ENCODE measurements around the gene GSTM5.
"Not testable (repeated sequence)": the region's sequence is repeated elsewhere in the genome, so short reads cannot be mapped to it uniquely, and the experiment has no call there.

GSTM5 gene

DNA sequence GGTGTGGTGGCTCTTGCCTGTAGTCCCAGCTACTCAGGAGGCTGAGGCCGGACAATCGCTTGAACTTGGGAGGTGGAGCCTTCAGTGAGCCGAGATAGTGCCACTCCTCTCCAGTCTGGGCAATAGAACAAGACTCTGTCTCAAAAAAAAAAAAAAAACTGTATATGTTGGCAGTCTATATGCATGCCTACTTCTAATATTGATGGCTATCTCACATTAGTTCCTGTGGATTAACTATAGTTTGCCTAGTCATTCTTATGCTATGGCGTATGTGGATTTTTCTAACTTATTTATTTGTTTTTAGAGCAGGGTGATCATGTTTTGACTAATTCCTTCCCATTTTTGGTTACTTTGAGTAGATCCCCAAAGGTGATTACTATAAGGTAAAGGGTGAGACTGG lies 15.0 kb upstream of the GSTM5 start:
- DNase-seq (ENCODE audit: low read depth in 2 of 2), result no peak

DNA sequence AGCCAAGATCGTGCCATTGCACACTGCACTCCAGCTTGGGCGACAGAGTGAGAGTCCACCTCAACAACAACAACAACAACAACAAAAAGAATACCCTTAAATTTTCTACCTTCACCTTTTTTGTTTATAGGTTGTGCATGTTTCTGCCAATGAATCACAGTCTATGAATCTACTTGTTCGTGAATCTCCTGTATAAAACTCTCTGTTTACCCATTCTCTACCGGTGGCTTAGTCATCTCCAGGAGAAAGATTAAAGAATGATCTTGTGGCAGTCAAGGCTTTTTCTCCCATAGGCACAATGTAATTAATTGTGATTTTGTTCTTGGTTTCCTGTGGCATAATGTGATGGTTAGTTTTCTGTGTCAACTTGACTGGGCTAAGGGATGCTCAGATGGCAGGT lies 14.2 kb upstream of the GSTM5 start:
- DNase-seq (ENCODE audit: low read depth in 2 of 2), result not testable (repeated sequence)

DNA sequence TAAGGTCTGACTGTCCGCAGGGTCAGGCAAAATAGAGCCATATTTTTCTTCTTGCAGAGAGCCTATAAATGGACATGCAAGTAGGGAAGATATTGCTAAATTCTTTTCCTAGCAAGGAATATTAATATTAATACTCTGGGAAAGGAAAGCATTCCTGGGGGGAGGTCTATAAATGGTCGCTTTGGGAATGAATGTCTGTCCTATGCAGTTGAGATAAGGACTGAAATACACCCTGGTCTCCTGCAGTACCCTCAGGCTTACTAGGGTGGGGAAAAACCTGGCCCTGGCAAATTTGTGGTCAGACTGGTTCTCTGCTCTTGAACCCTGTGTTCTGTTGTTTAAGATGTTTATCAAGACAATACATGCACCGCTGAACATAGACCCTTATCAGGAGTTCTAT lies 9.1 kb upstream of the GSTM5 start:
- DNase-seq (ENCODE audit: low read depth in 2 of 2), result not testable (repeated sequence)

DNA sequence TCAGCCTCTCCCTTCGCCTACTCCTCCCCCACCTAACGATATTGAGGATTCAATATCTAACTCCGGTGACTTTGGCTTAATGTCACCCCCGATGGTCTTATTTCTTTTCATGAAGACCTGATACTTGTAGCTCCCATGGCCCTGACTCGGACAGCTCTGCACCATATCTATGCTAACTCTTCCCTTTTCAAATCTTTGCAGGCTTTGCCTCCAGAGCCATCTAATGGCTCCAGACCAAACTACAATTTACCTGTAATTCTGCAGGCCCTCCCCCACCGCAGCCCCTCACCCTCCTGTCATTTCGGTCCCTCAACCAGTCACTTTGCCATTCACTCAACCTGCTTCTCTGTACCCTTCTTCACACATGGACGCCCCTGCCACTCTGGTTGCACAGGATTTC lies 7.9 kb upstream of the GSTM5 start:
- no peak for DNase-seq (ENCODE audit: low read depth in 2 of 2)

DNA sequence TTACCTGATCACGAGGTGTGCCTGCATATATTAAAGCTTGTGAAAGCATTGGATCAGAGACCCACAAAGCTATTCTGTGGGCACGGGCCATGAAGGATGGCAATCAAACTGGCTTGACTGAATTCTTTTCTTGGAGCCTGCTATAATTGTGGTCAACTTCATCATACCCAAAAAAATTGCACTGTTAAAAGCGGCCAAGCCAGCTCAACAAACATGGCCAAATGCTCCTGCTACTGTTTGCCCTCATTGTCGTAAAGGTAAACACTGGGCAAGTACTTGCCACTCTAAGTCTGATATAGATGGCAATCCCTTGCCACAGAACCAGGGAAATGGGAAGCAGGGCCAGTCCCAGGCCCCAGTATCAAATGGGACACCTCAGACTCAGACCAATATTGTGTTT lies 6.6 kb upstream of the GSTM5 start:
- DNase-seq (ENCODE audit: low read depth in 2 of 2), result no peak

DNA sequence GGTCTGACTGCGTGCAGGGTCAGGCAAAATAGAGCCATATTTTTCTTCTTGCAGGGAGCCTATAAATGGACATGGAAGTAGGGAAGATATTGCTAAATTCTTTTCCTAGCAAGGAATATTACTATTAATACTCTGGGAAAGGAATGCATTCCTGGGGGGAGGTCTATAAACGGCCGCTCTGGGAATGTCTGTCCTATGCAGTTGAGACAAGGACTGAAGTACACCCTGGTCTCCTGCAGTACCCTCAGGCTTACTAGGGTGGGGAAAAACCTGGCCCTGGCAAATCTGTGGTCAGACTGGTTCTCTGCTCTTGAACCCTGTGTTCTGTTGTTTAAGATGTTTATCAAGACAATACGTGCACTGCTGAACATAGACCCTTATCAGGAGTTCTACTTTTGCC lies 3.1 kb upstream of the GSTM5 start:
- DNase-seq (ENCODE audit: low read depth in 2 of 2), result not testable (repeated sequence)

DNA sequence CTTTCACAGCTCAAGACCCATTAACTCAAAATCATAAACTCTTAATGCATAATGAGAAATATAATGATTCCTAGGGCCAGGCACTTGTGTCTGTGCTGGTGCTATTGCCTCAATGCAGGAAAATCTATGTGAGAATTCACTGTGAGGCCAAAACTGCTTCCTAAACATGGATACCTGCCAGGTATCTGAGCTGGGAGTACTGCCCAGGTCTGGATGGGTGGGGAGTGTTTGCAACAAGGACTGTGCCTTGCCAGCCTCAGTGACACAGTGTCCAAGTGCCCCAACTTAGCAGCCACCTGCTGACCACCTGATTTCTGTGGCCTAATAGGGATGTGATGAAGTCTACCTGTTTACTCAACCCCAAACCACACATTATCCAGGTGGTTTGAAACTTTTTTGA lies 2.2 kb upstream of the GSTM5 start:
- DNase-seq (ENCODE audit: low read depth in 2 of 2), result not testable (repeated sequence)

DNA sequence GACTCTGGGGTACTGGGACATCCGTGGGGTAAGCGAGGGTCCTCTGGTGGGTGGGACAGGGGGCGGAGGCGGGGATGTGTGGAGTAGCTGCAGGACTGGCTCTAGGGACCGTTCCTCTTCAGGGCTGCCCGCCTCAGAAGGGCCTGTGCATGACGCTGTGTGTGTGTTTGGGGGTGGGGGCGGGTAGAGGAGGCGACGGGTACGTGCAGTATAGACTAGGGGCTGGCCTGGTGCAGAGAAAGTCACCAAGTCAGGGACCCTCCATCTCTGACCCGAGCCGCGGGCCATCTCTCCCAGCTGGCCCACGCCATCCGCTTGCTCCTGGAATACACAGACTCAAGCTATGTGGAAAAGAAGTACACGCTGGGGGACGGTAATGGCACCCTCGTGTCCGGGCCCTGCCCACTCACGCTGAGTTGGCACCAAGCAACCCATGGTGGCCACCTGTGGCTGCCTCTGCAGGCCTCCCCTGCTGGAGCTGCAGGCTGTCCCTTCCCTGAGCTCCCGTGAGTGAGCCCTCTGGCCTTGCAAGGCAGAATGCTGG lies 342 bp downstream of the GSTM5 start:
- DNase-seq (ENCODE audit: low read depth in 2 of 2), result no peak

DNA sequence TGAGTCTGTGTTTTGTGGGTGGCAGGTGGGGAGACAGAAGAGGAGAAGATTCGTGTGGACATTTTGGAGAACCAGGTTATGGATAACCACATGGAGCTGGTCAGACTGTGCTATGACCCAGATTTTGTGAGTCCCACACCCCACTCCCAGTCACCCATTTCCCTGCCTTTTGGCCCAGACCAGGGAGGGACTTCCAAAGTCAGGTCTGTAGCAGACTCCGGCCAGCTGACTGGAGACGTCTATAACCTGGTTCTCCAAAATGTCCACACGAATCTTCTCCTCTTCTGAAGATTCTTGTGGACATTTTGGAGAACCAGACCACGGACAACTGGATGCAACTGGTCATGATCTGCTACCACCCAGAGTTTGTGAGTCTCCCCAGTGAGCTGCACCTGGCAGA lies 1.6 kb downstream of the GSTM5 start:
- DNase-seq (ENCODE audit: low read depth in 2 of 2), result no peak

DNA sequence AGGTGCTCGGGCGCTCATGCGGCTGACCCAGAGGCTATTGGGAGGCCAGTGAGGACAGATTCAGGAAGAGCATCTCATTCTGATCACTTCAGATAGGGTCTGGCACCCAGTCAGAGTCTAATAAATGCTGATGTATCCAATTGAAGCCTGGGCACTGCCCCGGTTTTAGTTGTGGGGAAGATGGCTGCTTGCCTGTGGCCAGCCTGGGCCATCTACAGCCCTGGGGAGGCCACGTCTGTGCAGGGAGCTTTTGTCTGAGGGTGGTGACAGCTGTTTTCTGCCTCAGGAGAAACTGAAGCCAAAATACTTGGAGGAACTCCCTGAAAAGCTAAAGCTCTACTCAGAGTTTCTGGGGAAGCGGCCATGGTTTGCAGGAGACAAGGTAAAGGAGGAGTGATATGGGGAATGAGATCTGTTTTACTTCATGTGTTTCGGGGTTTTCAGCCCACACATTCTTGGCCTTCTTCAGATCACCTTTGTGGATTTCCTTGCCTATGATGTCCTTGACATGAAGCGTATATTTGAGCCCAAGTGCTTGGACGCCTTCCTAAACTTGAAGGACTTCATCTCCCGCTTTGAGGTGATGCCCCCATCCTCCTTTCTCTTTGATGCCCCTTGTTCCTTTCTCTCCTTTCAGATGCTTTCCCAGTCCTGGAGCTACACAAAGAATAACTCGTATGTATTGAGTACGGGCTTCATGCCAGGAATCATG lies 2.8 kb downstream of the GSTM5 start:
- DNase-seq (ENCODE audit: low read depth in 2 of 2), result no peak

DNA sequence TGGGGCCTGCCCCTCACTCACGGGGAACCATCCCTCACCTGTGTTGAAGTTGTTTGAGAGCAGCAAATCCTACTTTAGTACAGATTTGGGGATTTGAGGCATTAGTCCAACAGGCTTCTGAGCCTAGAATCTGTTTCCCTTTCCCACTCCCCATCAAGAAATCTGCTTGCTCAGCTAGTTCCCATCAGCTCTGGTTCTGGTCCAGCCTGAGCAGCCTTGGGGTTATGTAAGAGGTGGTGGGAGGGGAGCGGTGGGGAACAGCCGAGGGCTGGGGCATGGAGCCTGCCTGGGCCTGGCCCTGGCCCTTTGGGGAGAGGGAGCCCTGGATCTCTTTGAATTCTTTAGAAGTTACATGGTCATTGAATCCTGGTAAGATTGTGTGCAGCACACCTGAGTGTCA lies 4.1 kb downstream of the GSTM5 start:
- no peak for DNase-seq (ENCODE audit: low read depth in 2 of 2)

DNA sequence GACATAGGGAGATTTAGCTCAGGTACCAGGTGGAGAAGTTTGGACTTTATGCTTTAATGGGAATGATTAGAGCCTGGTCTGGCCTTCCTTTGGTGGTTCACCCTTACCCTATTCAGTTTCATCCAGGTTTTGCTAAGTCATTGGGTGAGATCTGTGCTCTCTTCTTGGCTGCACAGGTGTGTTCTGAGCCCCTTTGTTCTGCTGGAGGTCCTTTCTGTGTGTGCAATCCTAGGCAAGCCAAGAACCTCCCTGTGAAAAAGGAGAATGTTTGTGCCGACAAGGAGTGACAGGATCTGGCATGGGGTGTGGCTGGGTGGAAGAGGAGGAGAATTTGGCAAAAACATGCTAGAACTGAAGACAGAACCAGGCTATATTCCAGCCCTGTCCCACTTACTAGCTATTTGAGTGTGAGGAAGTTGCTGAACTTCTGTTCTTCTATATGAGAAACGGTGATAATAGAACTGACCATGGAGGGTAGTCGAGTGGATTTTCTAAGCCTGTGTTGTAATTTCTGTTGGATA lies 4.6 kb downstream of the GSTM5 start:
- no peak for DNase-seq (ENCODE audit: low read depth in 2 of 2)

DNA sequence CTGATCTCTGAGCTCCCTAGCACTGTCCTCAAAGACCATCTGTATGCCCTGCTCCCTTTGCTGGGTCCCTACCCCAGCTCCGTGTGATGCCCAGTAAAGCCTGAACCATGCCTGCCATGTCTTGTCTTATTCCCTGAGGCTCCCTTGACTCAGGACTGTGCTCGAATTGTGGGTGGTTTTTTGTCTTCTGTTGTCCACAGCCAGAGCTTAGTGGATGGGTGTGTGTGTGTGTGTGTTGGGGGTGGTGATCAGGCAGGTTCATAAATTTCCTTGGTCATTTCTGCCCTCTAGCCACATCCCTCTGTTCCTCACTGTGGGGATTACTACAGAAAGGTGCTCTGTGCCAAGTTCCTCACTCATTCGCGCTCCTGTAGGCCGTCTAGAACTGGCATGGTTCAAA lies 5.7 kb downstream of the GSTM5 start:
- DNase-seq (ENCODE audit: low read depth in 2 of 2), result no peak

DNA sequence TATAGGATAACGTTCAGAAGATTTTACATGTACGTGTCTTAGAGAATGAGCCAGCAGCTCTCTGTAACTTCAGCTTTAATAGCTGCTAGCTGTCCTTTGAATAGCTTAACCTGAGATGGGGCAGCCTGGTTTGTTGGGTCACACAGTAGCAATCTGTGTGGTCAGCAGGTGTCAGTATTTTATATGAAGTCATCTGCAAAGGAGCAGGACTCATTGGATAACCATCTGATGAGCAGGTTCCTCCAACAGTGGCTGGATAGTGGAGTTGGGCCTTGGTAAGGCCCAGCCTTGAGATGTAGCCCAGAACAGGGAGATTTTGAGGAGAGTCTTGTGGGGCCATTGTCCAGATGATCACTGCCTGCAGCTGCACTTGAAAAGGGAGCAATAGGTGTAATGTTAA lies 6.4 kb downstream of the GSTM5 start:
- no peak for DNase-seq (ENCODE audit: low read depth in 2 of 2)

DNA sequence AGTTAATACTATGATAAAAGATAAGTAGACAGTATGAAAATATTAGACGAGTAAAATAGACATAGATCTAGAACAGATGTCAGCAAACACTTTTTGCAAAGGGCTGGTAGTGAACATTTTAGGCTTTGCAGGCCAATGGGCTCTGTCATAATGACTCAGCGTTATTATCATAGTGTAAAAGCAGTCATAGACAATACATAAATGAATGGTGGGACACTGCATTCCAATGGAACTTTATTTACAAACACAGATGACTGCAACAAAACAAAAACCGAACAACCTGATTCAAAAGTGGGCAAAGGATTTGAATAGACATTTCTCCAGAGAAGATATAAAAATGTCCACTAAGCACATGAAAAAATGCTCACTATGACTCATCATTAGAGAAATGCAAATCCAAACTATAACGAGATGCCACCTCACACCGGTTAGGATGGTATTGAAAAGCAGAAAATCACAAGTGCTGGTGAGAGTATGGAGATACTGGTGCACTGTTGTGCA lies 7.3 kb downstream of the GSTM5 start:
- DNase-seq (ENCODE audit: low read depth in 2 of 2), result no peak

DNA sequence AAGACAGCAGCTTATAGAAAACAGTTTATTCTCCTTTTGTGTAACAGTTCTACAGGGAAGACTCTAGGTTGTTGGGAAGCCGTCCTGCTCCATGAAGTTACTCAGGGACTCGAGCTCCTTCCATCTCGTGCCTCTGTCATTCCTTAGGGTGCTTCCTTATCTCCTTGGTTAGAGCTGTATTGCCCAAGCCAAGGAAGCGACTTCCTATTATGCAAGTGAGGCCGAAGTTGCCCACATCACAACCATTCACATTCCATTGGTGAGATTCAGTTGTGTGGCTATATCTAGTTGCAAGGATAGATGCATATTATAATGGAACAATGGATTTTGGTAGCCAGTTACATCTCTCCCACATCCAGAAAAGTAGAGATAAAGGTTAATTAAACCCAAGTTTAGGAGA lies 9.0 kb downstream of the GSTM5 start:
- DNase-seq (ENCODE audit: low read depth in 2 of 2), result no peak

DNA sequence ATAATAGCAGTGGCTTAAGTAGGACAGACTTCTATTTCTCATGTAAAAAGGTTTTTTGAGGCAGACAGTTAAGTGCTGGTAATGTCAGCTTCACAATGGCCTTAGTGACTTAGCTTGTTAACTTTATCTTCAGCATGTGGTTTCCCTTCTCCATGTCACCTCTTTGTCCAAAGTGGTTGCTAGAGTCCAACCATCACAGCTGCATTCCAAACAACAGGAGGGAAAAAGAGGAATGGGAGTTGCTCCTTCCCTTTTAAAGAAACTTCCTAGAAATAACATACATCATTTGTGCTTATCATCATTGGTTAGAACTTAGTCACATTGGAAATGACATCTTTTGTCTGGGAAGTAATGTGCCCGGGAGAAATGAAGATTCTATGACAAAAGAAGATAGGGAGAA lies 9.9 kb downstream of the GSTM5 start:
- no peak for DNase-seq (ENCODE audit: low read depth in 2 of 2)

DNA sequence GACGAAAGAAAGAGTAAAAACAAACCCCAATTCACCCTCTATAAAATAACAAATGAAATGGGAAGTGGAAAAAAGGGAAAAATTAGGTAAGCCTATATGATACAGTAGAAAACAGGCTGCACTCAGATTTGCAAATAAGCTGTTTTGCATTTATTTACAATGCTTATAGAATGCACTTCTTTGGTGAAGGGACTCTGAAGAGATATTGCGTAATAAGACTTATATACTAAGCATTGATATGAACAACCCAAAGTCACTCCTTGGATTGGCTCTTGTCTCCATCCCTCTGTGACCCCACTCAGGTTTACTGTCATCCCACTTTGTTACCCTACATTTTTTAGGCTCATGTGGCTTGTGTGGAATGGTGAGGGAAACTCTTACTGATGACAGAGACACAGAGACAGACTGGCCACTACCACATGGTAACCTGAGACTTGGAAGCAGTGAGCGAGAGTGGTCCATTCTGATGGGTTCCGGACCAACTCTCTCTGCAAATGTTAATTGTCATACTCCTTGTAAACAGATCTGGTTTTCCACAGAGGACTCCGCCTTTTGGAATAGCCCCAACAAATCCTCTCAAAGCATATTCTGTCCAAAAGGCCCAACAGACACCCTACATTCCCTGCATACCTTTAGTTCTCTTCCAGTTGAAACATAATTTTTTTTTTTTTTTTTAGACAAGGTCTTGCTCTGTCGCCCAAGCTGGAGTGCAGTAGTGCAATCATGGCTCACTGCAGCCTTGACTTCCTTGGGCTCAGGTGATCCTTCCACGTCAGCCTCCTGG lies 11.0 kb downstream of the GSTM5 start:
- no peak for DNase-seq (ENCODE audit: low read depth in 2 of 2)

DNA sequence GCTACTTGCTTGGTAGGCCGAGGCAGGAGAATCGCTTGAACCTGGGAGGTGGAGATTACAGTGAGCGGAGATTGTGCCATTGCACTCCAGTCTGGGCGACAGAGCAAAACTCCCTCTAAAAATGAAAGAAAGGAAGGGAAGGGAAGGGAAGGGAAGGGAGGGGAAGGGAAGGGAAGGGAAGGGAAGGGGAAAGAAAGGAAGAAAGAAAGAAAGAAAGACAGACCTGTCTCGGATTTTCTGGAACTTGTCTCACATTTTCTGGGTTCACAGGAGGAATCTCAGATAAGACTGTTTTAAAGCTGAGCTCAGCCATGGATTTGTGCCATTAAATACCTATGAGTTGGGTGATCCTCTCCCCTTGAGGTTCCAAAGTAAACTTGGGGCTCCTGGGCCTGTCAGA lies 12.9 kb downstream of the GSTM5 start:
- DNase-seq (ENCODE audit: low read depth in 2 of 2), result no peak

DNA sequence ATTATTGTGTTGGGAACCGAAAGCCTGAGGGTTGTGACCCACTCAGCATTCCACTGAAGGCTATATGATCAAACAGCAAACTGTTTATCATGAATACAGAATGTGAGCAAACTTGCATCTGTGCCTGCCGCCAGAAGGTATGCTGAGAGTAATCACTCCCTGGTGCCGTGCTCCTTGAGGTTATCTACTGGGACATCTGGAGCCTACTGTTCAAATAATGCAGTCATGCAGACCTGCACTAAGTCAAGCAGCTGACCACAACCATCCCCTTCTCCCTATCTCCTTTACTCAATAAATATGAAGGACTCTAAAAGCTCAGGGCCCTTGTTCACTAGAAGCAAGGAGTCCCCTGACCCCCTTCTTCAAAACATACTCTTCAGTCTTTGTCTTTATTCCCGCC lies 13.5 kb downstream of the GSTM5 start:
- no peak for DNase-seq (ENCODE audit: low read depth in 2 of 2)

DNA sequence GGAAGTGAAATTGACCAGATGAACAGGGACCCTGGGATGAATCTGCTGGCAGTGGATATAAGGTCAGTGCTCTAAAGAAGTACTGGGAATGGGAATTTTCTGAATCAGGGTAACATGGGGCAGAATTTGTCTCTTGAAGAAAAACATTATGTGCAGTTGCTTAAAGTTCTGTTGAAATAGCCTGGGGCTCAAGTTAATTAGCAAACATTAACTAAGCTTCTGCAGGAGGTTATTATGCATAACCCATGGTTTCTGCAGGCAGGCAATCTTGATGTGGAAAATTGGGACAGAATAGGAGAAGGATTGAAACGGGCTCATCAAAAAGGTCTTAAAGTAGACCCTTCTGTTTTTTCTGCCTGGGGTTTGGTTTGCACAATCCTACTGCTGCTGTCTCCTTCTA lies 14.0 kb downstream of the GSTM5 start:
- no peak for DNase-seq (ENCODE audit: low read depth in 2 of 2)

DNA sequence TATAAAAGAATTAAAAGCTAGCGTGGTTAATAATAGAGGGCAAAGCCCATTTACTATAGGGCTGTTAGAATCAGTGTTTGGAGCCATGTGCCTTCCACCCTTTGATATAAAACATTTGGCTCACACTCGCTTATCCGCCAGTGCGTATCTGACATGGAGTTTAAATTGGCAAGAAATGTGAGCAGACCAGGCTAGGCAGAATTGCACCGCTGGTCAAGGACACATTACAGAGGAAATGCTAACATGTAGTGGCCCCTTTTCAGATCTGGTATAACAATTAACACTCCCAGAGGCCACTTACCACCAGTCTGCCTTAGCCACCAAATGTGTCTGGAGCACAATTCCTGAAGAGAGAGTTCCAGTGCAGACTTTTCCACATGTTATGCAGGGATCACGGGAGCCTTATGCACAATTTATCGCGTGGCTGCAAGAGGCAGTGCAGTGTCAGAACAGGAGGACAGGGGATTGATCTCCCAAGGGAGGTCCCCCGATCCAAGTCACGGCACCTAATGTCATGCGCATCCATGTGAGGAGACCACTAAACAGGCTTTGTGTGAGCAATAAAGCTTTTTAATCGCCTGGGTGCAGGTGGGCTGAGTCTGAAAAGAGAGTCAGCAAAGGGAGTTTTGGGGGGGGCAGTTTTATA lies 14.8 kb downstream of the GSTM5 start:
- DNase-seq (ENCODE audit: low read depth in 2 of 2), result no peak

Data from stimulated activated CD4-positive, alpha-beta T cell treated with anti-CD3 and anti-CD28 coated beads, Interleukin-1b, Interleukin-23, amount 100 ng/mL, for 4 hours (primary cell).